GM21528 (cell line): Measurements from ENCODE around the gene TIGD3.
A peak's percentile ranks its signal among the peaks of the same experiment; 100 is the strongest.

Experiments
- ATAC-seq: cut with Tn5 transposase; IDR thresholded peaks from one replicate; pipeline ENCODE4 v1.9.1; 2021; ENCODE audit warnings: mild to moderate bottlenecking, moderate library complexity; ENCODE audit not compliant: unreplicated experiment, low FRiP score

The TIGD3 gene, protein sequence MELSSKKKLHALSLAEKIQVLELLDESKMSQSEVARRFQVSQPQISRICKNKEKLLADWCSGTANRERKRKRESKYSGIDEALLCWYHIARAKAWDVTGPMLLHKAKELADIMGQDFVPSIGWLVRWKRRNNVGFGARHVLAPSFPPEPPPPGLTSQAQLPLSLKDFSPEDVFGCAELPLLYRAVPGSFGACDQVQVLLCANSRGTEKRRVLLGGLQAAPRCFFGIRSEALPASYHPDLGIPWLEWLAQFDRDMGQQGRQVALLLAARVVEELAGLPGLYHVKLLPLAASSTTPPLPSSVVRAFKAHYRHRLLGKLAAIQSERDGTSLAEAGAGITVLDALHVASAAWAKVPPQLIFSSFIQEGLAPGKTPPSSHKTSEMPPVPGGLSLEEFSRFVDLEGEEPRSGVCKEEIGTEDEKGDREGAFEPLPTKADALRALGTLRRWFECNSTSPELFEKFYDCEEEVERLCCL

DNA sequence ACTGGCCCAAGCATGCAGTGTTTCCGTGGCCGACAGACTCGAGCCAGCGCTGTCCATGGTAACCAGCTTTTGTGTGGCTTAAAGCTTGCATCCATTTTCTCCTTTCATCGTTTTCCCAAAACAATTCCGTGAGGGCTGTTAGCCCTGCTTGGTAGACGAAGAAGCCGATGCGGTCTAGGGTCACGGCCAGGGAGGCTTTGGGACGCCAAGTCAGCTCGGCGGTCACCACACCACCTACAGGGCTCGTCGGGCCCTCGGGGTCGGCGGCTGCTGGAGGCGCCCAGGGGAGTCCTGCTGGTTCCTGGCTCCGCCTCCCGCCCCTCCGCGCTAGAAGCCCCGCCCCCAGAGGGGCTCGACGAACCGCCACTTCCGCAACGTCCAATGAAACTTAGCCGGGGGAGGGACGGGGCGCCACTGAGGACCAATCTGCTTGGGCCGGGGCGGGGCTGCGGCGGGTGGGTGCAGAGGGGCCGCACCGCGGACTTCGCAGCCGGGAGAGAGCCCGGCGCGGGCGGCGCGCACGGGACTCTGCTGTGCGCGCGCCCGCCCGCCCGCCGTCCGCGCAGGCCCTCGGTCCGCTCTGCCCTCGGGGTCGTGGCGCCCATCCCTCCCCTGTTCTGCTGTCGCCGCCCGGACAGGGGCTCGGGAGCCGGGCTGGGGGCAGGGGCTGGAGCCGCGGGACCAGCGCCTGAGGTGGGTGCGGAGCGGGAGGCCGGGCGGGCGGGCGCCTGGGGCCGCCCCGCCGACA lies at the start of gene TIGD3:
Gene TIGD3 (plus strand): TSS at position 487 of the 748 bp plus-strand sequence. CDS start 1,058 bp downstream, outside the sequence.
- ATAC-seq, result peak; percentile 62

DNA sequence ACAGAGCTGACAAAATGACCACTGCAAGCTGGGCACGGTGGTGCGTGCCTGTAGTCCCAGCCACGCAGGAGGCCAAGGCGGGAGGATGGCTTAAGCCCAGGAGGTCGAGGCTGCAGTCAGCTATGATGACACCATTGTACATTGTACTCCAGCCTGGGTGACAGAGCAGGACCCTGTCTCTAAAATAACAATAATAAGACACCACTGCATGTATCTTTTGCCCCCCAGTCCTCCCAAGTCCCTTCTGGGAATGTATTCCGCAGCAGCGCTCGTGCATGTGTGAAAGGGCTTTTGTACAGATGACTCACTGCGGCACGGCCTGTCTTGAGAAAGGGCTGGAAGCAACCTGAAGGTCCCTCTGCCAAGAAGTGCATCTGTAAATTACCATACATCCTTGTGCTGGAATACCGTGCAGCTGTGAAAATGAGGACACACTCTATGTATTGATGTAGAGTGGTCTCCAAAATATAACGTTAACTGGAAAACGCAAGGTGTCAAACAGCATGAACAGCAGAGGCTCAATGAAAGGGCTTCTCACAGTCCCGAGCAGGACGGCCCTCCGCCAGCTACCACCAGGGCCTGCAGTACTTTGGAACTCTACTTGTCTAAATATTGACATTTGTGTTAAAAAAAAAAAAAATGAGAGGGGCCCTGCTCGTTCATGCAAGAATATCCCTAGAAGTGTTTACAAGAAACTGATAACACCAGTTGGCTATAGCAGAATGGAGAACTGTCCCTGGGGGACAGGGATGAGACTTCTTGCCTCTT lies 48.9 kb upstream of the TIGD3 start:
- ATAC-seq, result no peak

DNA sequence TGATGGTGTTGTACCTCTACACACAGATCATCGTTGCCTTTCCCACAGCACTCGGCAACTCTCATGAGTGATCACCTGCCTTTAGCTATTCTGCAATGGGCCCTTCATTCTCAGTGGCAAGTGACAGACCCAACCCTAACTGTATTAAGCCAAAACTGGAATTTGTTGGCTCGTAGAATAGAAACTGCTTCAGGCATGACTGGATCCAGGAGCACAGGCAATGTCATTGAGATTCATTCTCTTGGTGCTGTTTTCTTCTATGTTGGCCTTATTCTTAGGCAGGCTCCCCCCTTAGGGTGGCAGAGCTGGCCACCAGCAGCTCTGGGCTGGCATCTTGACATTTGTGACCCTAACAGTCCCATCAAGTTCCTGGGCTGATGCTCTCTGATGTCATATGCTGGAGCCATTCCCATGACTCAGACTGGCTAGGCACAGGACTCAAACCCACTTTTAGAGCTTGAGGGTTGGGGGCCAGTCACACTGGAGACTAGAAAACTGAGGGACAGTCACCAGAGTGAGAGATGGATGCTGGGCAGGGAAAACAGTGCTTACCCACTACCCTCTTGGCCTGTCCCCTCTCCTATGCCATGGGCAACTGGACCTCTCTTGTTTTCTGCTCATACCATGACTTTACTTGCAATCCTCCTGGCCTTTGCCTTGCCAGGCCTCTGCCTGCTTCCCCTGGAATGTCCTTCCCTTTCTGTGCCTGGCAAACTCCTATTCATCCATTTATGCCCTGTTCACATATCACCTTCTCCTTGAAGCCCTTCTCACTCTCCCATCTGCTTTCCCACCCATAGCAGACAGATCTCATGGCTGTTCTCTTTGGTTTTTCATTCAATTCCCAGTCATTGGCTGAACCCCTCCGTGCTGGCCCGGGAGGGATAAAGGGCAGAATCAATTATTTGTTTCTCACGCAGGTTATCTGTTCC lies 47.0 kb upstream of the TIGD3 start:
- no peak for ATAC-seq

DNA sequence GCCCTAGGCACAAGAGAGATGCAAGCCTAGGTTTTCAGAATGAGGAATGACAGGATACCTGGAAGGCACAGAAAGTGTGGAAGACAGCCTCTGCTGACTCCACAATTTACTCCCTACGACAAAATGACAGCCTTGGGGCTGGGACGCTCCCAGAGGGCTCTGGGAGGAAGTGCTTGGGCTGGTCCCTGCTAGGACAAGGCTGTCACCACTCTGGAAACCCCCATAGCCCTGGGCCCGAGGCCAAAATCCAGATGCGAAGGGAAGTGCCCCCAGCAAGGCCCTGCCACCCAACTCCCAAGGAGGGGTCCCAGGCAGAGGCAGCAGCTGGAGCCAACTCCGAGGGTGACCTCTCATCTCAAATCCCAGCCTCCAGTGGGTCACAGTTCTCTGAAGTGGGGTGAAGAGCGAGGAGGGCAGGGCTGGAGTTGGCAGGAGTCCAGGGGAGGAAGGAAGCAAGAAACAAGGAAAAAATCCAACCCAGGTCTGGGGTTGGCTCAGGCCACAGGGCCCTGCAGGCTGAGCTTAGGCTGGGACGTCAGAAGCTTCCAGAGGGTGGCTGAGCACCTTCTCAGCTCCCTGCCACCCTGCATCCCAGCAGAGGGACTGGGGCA lies 46.2 kb upstream of the TIGD3 start:
- no peak for ATAC-seq

DNA sequence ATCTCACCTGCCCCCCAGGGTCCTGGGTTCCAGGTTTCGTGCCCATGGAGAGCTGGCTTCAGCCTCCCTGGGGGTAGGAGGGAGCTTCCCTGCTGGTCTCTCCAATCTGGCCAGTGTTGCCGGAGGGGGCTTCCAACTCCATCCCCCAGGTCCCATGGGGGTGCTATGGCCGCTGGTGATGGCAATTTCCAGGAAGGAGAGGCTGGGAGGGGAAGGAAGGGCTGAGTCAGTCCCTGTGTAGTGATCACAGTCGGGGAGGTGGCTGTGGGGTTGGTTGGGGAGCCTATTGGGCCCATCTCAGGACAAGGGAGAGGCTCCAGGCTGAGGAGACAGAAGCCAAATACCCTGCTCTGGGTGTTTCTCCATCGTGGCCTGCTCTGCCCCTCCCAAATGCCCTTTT lies 45.5 kb upstream of the TIGD3 start:
- ATAC-seq, result no peak

DNA sequence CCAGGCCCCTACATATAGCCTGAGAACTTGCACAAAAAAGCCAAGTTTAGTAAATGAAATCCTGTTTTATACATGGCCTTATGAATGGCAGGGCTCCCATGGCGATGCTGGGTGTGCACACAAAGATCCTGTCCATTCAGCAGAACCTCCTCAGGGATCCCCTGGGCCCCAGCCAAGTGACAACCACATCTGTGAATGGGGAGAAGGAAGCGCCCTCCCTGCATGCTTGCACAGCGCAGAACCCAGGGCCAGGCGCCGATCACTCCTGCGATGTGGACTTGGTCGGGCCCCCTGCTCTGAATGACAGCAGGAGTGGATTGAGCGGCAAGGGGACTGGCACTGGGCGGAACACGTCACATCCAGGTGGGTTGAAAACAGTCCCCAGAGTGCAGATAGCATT lies 44.3 kb upstream of the TIGD3 start:
- no peak for ATAC-seq

DNA sequence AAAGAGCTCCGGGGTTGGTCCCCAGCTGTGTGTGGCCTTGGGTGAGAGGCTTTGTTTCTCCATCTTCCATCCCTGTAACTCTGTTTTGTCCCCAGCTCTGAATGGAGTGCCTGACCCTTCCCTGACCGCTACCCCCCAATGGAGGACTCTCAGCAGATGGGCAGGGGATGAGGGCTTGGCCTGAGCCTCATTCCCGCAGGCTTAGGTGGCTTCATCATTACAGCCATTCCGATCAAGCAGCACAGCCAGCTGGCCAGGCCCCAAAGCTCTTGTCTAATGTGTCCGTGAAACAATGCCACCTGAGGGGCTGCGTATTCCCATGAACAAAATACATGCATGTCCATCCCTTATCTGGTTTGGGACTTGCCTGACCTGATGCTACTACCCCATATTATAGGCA lies 43.8 kb upstream of the TIGD3 start:
- ATAC-seq, result no peak

DNA sequence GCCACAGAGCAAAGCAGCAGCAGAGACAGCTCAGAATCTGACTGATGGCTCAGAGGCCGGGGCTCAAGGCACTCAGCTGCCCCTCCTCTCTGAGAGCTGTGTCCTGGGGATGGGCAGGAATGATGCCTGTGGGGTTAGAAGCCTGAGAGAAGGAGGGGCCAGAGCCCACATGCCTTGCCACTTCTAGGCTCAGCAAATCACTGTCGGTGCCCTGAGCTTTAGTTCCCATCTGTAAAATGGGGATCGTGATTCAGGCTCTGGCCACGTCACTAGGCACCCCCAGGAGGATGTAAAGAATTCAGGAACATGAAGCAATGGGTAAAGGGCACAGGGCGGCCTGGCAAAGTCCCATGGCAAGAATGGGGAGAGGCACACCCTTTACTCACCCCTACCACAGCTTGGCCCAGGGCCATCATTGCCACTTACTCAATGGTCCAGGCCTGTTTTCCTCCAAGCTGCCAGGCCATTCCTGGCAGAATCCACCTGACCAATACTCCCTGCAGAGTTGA lies 43.3 kb upstream of the TIGD3 start:
- ATAC-seq, result no peak

DNA sequence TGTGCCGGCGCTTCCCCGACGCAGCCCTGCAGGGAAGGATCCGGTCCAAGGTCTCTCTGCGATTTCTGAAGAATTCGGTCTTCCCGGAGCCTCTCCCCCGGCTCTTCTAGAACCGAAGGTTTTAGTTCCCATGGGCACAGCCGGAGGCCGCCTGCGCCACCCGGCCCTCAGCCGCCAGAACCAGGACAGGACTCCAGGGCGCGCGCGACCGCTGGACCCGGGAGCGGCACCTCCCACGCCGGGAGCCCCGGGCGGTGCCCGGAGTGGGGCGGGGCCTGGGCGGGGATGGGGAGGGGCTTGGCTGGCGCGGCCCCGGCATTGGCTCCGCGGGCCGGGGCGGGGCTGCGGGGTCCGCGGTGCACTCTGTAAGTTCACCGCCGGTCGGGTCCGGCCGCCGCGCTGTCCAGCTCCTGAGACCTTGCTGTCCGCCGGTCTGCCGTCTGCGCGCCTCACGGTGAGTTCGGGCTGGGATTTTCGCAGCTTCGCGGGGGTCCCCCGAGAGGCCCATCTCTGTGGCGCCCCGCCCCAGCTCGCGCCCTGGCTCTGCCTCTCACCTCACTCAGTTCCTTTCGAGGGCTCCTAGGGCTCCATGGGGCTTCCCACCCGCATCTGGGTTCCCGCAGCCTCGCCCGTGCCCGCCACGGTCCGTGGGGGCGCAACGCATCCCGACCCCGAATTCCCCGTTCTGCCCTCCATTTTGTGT lies 39.9 kb upstream of the TIGD3 start, which contains the start of gene CDC42EP2:
Gene CDC42EP2 (plus strand): TSS at position 366 of the 703 bp plus-strand sequence. CDS start 6,033 bp downstream, outside the sequence.
- ATAC-seq, result peak; percentile 71

DNA sequence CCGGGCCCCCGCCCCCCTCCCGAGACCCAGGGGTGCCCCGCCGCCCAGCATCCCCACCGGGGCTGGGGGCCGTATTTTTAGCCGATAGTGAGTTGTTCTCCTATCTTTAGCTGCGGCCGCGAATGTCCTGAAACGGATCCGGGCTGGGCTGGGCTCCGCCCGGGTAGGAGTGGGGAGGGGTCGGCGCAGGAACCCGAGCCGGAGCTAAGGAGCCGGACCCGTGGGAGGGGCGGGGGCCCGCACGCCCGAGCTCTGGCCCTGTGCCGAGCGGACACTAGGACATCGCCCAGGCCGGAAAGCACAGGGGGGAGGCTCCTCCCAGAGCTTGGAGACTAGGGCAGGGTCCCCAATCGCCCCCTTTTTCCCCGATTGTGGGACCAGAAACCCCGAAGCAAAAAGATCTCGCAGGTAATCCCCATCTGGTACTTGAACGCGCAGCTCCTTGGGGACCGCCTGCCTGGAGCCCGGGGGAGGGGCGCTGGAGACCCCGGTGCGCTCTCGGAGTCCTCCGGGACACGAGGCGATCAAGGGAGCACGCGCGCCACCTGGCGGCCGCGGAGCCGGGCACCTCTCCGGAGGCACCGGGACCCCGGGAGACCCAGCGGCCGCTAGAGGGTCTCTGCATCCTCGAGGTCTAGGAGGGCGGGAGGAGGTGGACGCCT lies 39.2 kb upstream of the TIGD3 start:
- no peak for ATAC-seq

DNA sequence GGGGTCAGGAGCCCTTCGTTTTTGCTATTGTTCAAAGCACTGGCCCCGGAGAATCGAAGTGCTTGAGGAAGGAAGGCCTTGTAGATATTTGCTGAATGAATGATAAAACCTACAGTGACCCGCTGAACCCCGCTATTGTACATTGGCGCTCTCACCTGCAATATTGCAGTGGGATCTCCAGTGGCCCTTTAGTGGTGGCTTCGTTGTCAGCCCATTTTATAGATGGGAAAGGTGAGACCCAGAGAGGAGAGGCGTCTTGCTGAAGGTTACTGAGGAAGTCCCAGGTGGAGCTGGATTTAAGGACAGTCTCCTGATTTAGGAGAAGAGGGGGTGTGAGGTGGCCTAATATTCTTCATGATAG lies 38.7 kb upstream of the TIGD3 start:
- no peak for ATAC-seq

DNA sequence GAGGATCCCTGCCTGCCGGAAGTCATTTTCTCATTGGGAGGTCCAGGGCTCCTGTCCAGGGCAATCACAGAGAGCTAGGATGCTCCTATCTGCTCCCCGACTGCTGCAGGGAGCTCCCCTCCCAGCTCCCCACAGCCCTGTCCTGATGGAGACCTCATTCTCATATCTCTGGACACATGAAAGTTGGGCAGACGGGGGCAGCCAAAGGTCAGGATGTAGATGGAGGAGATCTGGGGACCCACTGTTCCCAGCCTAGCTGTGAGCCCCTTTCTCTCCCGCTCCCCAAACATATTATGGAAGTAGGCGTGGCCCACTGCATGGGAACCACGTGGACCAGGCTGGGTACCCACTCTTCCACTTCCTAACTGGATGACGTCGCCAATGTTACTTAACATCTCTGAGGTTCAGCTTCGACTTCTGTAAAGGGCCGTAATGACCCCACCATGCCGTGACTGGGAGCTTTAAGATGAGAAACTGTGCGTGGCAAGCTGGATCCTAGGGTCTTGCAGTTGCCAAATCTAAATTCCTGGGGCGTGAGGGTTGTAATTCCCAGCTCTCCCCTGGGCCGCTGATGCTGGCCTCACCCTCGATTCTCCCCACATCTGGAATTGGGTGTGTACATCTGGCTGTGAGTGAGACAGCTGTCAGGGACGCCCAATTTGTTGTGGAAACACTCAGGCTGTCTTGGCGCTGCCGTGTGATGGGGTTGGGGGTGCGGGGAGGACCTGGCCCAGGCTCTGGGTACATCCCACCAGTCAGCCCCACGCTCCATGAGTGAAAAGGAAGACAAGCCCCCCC lies 38.1 kb upstream of the TIGD3 start:
- ATAC-seq, result no peak

DNA sequence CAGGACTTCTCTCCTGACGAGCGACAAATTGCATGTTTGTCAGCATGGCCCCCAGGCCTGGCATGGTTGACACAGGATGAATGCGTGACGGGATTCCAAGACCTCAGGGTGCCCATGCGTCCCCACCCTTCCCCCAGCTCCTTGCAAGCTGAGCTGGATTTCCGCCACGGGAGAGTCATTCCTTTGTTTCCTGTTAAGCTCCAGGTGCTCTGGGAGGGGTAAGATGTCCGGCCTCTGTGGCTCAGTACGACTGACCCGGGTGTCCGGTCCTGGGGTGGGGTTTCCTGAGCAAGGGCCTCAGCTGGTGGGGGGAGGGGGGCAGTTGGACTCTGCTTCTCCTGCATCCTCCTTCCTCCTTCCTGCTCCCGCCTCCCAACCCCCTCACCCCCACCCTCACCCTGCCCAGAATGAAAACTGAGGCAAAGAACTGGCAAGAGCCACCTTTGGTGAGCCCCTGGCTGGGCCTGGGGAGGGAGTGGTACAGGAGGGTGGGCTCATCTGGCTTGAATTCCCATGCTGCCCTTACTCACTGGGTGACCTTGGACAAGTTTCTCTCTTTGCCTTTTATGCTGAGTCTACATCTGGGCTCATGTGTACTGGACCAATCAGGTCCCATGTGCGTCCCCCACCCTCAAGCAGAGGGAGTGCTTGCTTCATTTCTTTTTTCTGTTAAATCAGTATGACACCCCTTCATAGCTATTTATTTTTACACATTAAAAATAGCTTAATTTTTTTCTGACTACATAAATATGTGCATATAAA lies 37.3 kb upstream of the TIGD3 start:
- ATAC-seq, result no peak

DNA sequence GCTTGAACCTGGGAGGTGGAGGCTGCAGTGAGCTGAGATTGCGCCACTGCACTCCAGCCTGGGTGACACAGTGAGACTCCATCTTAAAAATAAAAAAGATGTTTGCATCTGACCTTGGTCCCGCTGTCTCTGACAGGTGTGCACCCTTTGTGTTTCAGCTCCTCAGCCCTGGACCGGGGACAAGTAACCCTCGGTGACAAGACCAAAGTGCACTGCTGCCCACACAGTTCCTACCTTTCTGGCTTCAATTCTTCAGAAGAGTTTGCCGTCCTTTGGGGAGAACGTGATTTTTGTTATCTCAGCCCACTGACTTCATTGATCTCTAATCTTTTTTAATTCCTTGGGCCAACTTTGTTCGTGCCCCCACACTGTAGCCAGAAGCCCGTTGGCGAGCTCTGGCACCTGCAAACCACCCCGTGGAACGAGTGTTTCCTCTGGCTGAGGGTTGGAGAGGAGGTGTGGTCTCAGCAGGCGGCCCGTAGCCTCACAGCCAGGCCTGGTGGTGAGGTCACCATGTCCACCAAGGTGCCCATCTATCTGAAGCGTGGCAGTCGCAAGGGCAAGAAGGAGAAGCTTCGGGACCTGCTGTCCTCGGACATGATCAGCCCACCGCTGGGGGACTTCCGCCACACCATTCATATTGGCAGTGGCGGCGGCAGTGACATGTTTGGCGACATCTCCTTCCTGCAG lies 34.0 kb upstream of the TIGD3 start:
- ATAC-seq, result no peak

DNA sequence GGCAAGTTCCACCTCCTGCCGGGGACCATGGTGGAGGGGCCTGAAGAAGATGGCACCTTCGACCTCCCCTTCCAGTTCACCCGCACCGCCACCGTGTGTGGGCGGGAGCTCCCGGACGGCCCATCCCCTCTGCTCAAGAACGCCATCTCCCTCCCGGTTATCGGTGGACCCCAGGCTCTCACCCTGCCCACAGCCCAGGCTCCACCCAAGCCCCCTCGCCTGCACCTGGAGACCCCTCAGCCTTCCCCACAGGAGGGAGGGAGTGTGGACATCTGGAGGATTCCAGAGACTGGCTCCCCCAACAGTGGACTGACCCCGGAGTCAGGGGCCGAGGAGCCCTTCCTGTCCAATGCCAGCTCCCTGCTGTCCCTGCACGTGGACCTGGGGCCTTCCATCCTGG lies 33.5 kb upstream of the TIGD3 start:
- ATAC-seq, result no peak
